ENCODE data around the gene KRTAP10-6.
"Not testable (repeated sequence)": the region's sequence is repeated elsewhere in the genome, so short reads cannot be mapped to it uniquely, and the experiment has no call there.

KRTAP10-6 gene

GRCh38 chr21:44579833-44580144, 12.5 kb downstream of the KRTAP10-6 start:
- H3K4me1 Mint-ChIP-seq: peaks cover 4% of the 10 kb centered on the region
- H3K4me3 Mint-ChIP-seq: no peak overlapping the region
- peaks cover 55% of the 10 kb centered on the region for H3K27me3 Mint-ChIP-seq
- H3K9me3 Mint-ChIP-seq: peaks cover 36% of the 10 kb centered on the region
- no peak overlapping the region for H3K27ac Mint-ChIP-seq
- H3K36me3 Mint-ChIP-seq: peaks cover 23% of the 10 kb centered on the region
- no peak for ATAC-seq

GRCh38 chr21:44579056-44579832, 13.1 kb downstream of the KRTAP10-6 start:
- H3K4me1 Mint-ChIP-seq: peaks cover 9% of the 10 kb centered on the region
- H3K27me3 Mint-ChIP-seq: peaks cover 55% of the 10 kb centered on the region
- H3K36me3 Mint-ChIP-seq: peaks cover 23% of the 10 kb centered on the region
- peaks cover 36% of the 10 kb centered on the region for H3K9me3 Mint-ChIP-seq
- H3K4me3 Mint-ChIP-seq: no peak overlapping the region
- peak; percentile 41 for ATAC-seq
- no peak overlapping the region for H3K27ac Mint-ChIP-seq

- ATAC-seq: peak; percentile 20
- no peak overlapping the region for H3K4me3 Mint-ChIP-seq
- H3K36me3 Mint-ChIP-seq: peaks cover 23% of the 10 kb centered on the region
- no peak overlapping the region for H3K27ac Mint-ChIP-seq
- H3K27me3 Mint-ChIP-seq: peaks cover 55% of the 10 kb centered on the region
- peaks cover 11% of the 10 kb centered on the region for H3K4me1 Mint-ChIP-seq
- peaks cover 36% of the 10 kb centered on the region for H3K9me3 Mint-ChIP-seq
These were observed 13.8 kb downstream of the KRTAP10-6 start for GRCh38 chr21:44578371-44579055.

GRCh38 chr21:44576025-44576420, 16.3 kb downstream of the KRTAP10-6 start:
- Mint-ChIP-seq H3K36me3 (peaks cover 10% of the 10 kb centered on the region), H3K27me3 (peaks cover 66% of the 10 kb centered on the region), H3K27ac (no peak overlapping the region), H3K4me1 (peaks cover 11% of the 10 kb centered on the region), H3K4me3 (no peak overlapping the region), H3K9me3 (peaks cover 29% of the 10 kb centered on the region)
- ATAC-seq: no peak

- Mint-ChIP-seq H3K36me3 (peaks cover 10% of the 10 kb centered on the region), H3K4me1 (peaks cover 11% of the 10 kb centered on the region), H3K27me3 (peaks cover 69% of the 10 kb centered on the region), H3K9me3 (peaks cover 28% of the 10 kb centered on the region), H3K4me3 (no peak overlapping the region), H3K27ac (no peak overlapping the region)
- ATAC-seq: no peak
These were observed 16.8 kb downstream of the KRTAP10-6 start for GRCh38 chr21:44575307-44576024.

GRCh38 chr21:44574457-44575306, 17.6 kb downstream of the KRTAP10-6 start:
- Mint-ChIP-seq H3K27ac (no peak overlapping the region), H3K9me3 (peaks cover 23% of the 10 kb centered on the region), H3K4me1 (peaks cover 11% of the 10 kb centered on the region), H3K27me3 (peaks cover 71% of the 10 kb centered on the region), H3K36me3 (peaks cover 4% of the 10 kb centered on the region), H3K4me3 (no peak overlapping the region)
- ATAC-seq: no peak

- not testable (repeated sequence) for H3K4me3 Mint-ChIP-seq, H3K36me3 Mint-ChIP-seq, H3K27ac Mint-ChIP-seq, ATAC-seq
- Mint-ChIP-seq H3K27me3 (peaks cover 71% of the 10 kb centered on the region), H3K9me3 (peaks cover 23% of the 10 kb centered on the region), H3K4me1 (peaks cover 15% of the 10 kb centered on the region)
These were observed 18.5 kb downstream of the KRTAP10-6 start, which contains the start of gene KRTAP10-4 for GRCh38 chr21:44573630-44574456. TSS of gene KRTAP10-4 (plus strand) at chr21:44573729. CDS start at chr21:44573759, 30 bp downstream.

- peaks cover 73% of the 10 kb centered on the region for H3K27me3 Mint-ChIP-seq
- H3K4me3 Mint-ChIP-seq: no peak overlapping the region
- H3K9me3 Mint-ChIP-seq: peaks cover 20% of the 10 kb centered on the region
- no peak for ATAC-seq
- peaks cover 9% of the 10 kb centered on the region for H3K36me3 Mint-ChIP-seq
- H3K4me1 Mint-ChIP-seq: peaks cover 15% of the 10 kb centered on the region
- no peak overlapping the region for H3K27ac Mint-ChIP-seq
These were observed 19.2 kb downstream of the KRTAP10-6 start for GRCh38 chr21:44572959-44573583.

- H3K4me1 Mint-ChIP-seq: peaks cover 15% of the 10 kb centered on the region
- H3K4me3 Mint-ChIP-seq: no peak overlapping the region
- H3K36me3 Mint-ChIP-seq: peaks cover 9% of the 10 kb centered on the region
- ATAC-seq: no peak
- peaks cover 14% of the 10 kb centered on the region for H3K9me3 Mint-ChIP-seq
- H3K27ac Mint-ChIP-seq: no peak overlapping the region
- peaks cover 73% of the 10 kb centered on the region for H3K27me3 Mint-ChIP-seq
These were observed 20.2 kb downstream of the KRTAP10-6 start for GRCh38 chr21:44571844-44572782.

GRCh38 chr21:44571296-44571695, 21.0 kb downstream of the KRTAP10-6 start:
- Mint-ChIP-seq H3K27me3 (peaks cover 73% of the 10 kb centered on the region), H3K9me3 (peaks cover 10% of the 10 kb centered on the region)
- ATAC-seq: no peak

GRCh38 chr21:44569861-44570517, 22.3 kb downstream of the KRTAP10-6 start:
- H3K36me3 Mint-ChIP-seq: peaks cover 4% of the 10 kb centered on the region
- H3K27me3 Mint-ChIP-seq: peaks cover 62% of the 10 kb centered on the region
- no peak for ATAC-seq
- H3K27ac Mint-ChIP-seq: no peak overlapping the region
- peaks cover 26% of the 10 kb centered on the region for H3K4me1 Mint-ChIP-seq
- peaks cover 4% of the 10 kb centered on the region for H3K9me3 Mint-ChIP-seq
- H3K4me3 Mint-ChIP-seq: no peak overlapping the region

More at GRCh38 chr21:44571296-44571695, 21.0 kb downstream of the KRTAP10-6 start:
- no peak overlapping the region for H3K4me3 Mint-ChIP-seq
- H3K36me3 Mint-ChIP-seq: peaks cover 9% of the 10 kb centered on the region
- no peak overlapping the region for H3K27ac Mint-ChIP-seq
- H3K4me1 Mint-ChIP-seq: peaks cover 20% of the 10 kb centered on the region

GRCh38 chr21:44568667-44569556, 23.4 kb downstream of the KRTAP10-6 start:
- H3K4me1 Mint-ChIP-seq: peaks cover 23% of the 10 kb centered on the region
- H3K27me3 Mint-ChIP-seq: peaks cover 51% of the 10 kb centered on the region
- peaks cover 4% of the 10 kb centered on the region for H3K9me3 Mint-ChIP-seq
- H3K36me3 Mint-ChIP-seq: peaks cover 4% of the 10 kb centered on the region
- no peak overlapping the region for H3K27ac Mint-ChIP-seq
- peak overlapping the region; percentile 30 for H3K4me3 Mint-ChIP-seq
- no peak for ATAC-seq
